GM23248 (cell line): Measurements from ENCODE around the gene ANKRD36. TPM values are rescaled to one million over a fixed set of nuclear protein-coding genes. Genes with fewer than 3 reads are reported as not detected.
"Not testable (repeated sequence)": the region's sequence is repeated elsewhere in the genome, so short reads cannot be mapped to it uniquely, and the experiment has no call there.

ENCODE experiments used
- DNase-seq: peaks from one replicate; pipeline ENCODE4 v3.0.0-alpha.2; 2015
- H2AFZ ChIP-seq: fragments of 200-600 bp; sonication (generic); 2 replicates; pipeline ENCODE4 v1.6.1; 2016; ENCODE audit warnings: antibody characterized with exemption
- H3F3A ChIP-seq: fragments of 200-600 bp; sonication (generic); 2 replicates; pipeline ENCODE4 v1.6.1; 2016; ENCODE audit warnings: mild to moderate bottlenecking, antibody characterized with exemption, mixed run types; ENCODE audit not compliant: insufficient read depth
- H3K27ac ChIP-seq: fragments of 200-600 bp; sonication (generic); 2 replicates; pipeline ENCODE4 v1.5.1; 2016; ENCODE audit warnings: mild to moderate bottlenecking
- H3K27me3 ChIP-seq: fragments of 200-600 bp; sonication (generic); replicated peaks from 2 replicates; pipeline ENCODE4 v1.6.1; 2016; ENCODE audit warnings: mild to moderate bottlenecking; ENCODE audit not compliant: insufficient read depth
- H3K36me3 ChIP-seq: fragments of 200-600 bp; sonication (generic); 2 replicates; pipeline ENCODE4 v1.6.1; 2016; ENCODE audit warnings: low read depth, mild to moderate bottlenecking
- H3K4me1 ChIP-seq: fragments of 200-600 bp; sonication (generic); 2 replicates; pipeline ENCODE4 v1.6.1; 2016; ENCODE audit warnings: mild to moderate bottlenecking; ENCODE audit not compliant: insufficient read depth
- H3K4me2 ChIP-seq: fragments of 200-600 bp; sonication (generic); one replicate; pipeline ENCODE4 v1.6.1; 2016; ENCODE audit warnings: mild to moderate bottlenecking; ENCODE audit not compliant: unreplicated experiment
- H3K4me3 ChIP-seq: fragments of 200-600 bp; sonication (generic); 2 replicates; pipeline ENCODE4 v1.5.1; 2016; ENCODE audit warnings: mild to moderate bottlenecking
- H3K79me2 ChIP-seq: fragments of 200-600 bp; sonication (generic); 2 replicates; pipeline ENCODE4 v1.6.1; 2016; ENCODE audit warnings: mild to moderate bottlenecking; ENCODE audit not compliant: insufficient read depth
- H3K9ac ChIP-seq: fragments of 200-600 bp; sonication (generic); 2 replicates; pipeline ENCODE4 v1.6.1; 2016; ENCODE audit warnings: mild to moderate bottlenecking
- H3K9me2 ChIP-seq: fragments of 200-600 bp; sonication (generic); 2 replicates; pipeline ENCODE4 v1.6.1; 2016; ENCODE audit warnings: mixed run types, mild to moderate bottlenecking, moderate library complexity; ENCODE audit not compliant: insufficient read depth
- H3K9me3 ChIP-seq: fragments of 200-600 bp; sonication (generic); one replicate; pipeline ENCODE4 v1.6.1; 2017; ENCODE audit warnings: low read depth
- H4K20me1 ChIP-seq: fragments of 200-600 bp; sonication (generic); 2 replicates; pipeline ENCODE4 v1.6.0; 2016; ENCODE audit not compliant: insufficient read depth
- EZH2 ChIP-seq: fragments of 200-600 bp; sonication (generic); IDR thresholded peaks from 2 replicates; pipeline ENCODE4 v1.6.1; 2018; ENCODE audit warnings: antibody characterized with exemption, mild to moderate bottlenecking; ENCODE audit not compliant: insufficient read depth, poor library complexity, severe bottlenecking
- EZH2phosphoT487 ChIP-seq: fragments of 200-600 bp; sonication (generic); IDR thresholded peaks from 2 replicates; pipeline ENCODE4 v1.6.1; 2018; ENCODE audit warnings: antibody characterized with exemption, moderate library complexity, mild to moderate bottlenecking, low read depth; ENCODE audit not compliant: insufficient read depth
- WGBS, 2 experiments: methylation state at CpG; one replicate each; pipeline ENCODE4 v1.1.6; 2015 to 2017; ENCODE audit warnings: low lambda C conversion rate in 2 of 2, low coverage in 1 of 2; ENCODE audit errors: missing lambda C conversion rate in 2 of 2; 5-methylcytosine and 5-hydroxymethylcytosine counted together
- in situ Hi-C: fragments of 300-500 bp; cut with MboI; formaldehyde crosslinking; loops from 2 replicates; pipeline ENCODE4 v1.15.0; 2020
- polyA plus RNA-seq: library from polyadenylated mRNA; unstranded; fragments of >200 nt; fragmentation: Nextera tagmentation; extraction: Ambion mirVana; gene quantifications from 2 replicates; pipeline ENCODE4 v1.2.1, GENCODE V29; 2016
- total RNA-seq: library from RNA; depleted of rRNA; stranded (reverse); fragments of >200 nt; shearing (Covaris generic); gene quantifications from 2 replicates; pipeline ENCODE4 v1.2.3, GENCODE V29; 2014; rRNA removed

Gene ANKRD36
- total RNA-seq: 5.9 and 14.8 TPM in 2 replicates
- polyA plus RNA-seq: 5.0 and 9.4 TPM in 2 replicates

DNA sequence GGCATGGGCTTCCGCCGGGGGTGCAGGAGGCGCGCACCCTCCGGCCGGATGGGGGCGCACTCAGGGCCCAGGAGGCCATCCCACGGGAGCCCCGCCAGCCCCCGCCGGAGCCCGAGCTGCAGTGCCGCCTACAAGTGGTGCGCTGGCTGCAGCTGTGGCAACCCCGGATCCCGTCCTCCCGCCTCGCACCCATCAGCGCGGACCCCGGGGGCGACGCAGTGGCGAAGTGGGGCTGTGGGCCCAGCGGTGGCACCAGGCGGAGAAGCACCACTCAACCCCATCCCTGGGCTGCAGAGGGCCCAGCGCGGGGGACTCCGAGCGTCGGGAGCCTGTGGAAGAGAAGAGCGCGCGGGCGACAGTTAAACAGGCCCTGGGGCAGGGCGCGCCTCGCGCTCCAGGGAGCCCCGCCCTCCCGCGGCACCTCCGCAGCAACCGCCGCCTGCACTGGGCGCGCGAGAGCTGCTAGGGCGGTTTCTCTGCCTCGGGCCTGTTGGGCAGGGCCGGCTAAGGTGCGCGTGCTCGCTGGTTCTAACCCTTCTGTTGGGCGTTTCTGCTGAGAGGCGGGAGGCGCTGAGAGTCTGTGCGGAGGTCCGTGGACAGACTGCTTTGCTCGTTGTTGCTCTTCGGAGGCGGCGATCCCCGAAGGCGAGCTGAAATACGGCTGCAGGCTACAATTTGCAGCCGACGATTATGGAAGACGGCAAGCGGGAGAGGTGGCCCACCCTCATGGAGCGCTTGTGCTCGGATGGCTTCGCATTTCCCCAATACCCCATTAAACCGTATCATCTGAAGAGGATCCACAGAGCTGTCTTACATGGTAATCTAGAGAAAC lies at the start of gene ANKRD36:
TSS of gene ANKRD36 (plus strand) at position 104 of the 832 bp plus-strand sequence. CDS start at position 691, 587 bp downstream.
- H3K4me1 ChIP-seq, H4K20me1 ChIP-seq, H3F3A ChIP-seq, H3K9me2 ChIP-seq, H3K27me3 ChIP-seq, H3K9me3 ChIP-seq, H3K36me3 ChIP-seq: not testable (repeated sequence)
- Histone ChIP-seq H3K79me2 (peaks cover 16% of the 10 kb centered on the region), H3K4me3 (peak within 1 kb of the TSS; percentile 83), H2AFZ (peak within 1 kb of the TSS; percentile 99), H3K4me2 (peak within 1 kb of the TSS; percentile 100), H3K9ac (peak within 1 kb of the TSS; percentile 94), H3K27ac (peak within 1 kb of the TSS; percentile 93)
- whole genome bisulfite sequencing, 2 experiments: 0 to 1% methylated on average over 47 to 51 of the region's 74 CpGs
- in situ Hi-C loops: loop anchor here (25.0 kb wide), 1 partner anchor 251 kb away; the partner anchor contains the start of genes ANKRD39 and SEMA4C
- DNase-seq: peak; percentile 86

DNA sequence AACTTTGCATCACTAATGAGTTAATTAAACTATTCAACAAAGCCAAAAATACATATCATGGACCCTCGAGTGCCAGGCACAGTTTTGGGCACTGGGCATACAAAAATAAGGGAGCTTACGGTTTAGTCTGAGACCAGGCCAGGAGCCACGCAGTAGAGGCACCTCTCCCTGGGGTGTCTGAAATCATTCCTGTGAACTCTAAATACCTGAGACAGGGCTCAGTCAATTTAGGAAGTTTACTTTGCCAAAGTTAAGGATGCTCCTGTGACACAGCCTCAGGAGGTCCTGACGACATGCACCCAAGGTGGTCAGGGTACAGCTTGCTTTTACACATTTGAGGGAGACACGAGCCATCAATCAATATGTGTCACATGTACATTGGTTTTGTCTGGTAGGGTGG lies 46.9 kb upstream of the ANKRD36 start:
- H3K4me2 ChIP-seq, H3K79me2 ChIP-seq, H3F3A ChIP-seq, H3K9ac ChIP-seq, DNase-seq, in situ Hi-C loops, H3K36me3 ChIP-seq, H3K4me1 ChIP-seq, H3K27ac ChIP-seq, H3K9me2 ChIP-seq, H2AFZ ChIP-seq, H3K27me3 ChIP-seq, H3K9me3 ChIP-seq, H4K20me1 ChIP-seq, H3K4me3 ChIP-seq: not testable (repeated sequence)
- 32 to 34% methylated on average over 5 of the region's 5 CpGs for WGBS, 2 experiments

DNA sequence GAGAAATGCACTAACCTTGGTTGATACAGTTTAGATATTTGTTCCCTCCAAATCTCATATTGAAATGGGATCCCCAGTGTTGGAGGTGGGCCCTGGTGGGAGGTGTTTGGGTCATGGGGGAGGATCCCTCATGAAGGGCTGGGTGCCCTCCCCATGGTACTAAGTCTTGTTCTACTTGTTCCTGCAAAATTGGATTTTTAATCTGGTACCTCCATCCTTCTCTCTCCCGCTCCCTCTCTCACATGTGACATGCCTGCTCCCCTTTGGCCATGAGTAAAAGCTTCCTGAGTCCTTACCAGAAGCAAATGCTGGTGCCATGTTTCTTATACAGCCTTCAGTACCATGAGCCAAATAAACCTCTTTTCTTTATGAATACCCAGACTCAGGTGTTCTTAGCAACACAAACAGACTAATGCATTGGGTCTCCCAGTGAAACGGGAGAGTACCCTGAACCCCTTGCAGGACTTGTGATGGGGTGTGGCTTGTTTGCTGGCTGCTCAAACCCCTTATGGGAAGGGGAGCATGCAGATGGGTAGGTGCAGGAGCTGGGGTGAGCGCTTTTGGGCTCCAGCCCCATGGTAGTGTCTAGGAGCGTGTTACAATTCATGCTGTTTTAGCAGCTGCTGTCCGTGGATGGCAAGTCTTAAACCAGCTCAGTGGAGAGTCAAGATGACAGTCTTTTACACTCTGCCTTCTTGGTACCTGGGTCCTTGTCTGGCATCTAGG lies 45.5 kb upstream of the ANKRD36 start:
- H3K27ac ChIP-seq: no peak overlapping the region
- DNase-seq: no peak
- no peak overlapping the region for H3K4me2 ChIP-seq
- H2AFZ ChIP-seq: no peak overlapping the region
- no peaks in the 10 kb centered on the region for H3K9me3 ChIP-seq
- H3K4me1 ChIP-seq: no peaks in the 10 kb centered on the region
- TF ChIP-seq EZH2 (no peak), EZH2phosphoT487 (no peak)
- H3F3A ChIP-seq: no peaks in the 10 kb centered on the region
- in situ Hi-C loops: no loop called here
- no peaks in the 10 kb centered on the region for H3K79me2 ChIP-seq
- no peak overlapping the region for H3K9ac ChIP-seq
- no peaks in the 10 kb centered on the region for H4K20me1 ChIP-seq
- no peaks in the 10 kb centered on the region for H3K36me3 ChIP-seq
- H3K27me3 ChIP-seq: no peaks in the 10 kb centered on the region
- WGBS, 2 experiments: 37 to 50% methylated on average over 5 of the region's 5 CpGs
- no peaks in the 10 kb centered on the region for H3K9me2 ChIP-seq
- no peak overlapping the region for H3K4me3 ChIP-seq

DNA sequence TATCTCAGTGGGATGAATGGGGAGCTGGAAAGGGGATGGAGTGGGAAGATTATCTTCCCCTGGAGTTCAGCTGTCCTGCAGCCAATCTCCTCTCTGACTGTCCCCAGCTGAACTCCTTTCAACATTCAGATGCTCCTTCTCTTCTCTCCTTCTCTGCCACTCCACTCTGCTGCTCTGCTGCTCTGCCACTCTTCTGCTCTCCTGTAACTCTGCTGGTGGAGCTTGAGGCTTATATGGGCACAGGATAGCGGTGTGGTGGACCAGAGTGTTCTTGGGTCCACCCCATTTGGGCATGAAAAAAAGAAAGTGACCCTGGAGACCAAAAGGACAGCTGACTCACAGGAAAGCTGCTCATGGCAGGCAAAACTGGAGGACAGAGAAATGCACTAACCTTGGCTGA lies 44.9 kb upstream of the ANKRD36 start:
- Histone ChIP-seq H3K27ac (no peak overlapping the region), H3F3A (no peaks in the 10 kb centered on the region), H3K27me3 (0 out of 2 replicates have a peak, but pooled peaks cover 2% of the 10 kb centered on the region), H3K4me2 (no peak overlapping the region), H3K9me3 (no peaks in the 10 kb centered on the region), H3K4me3 (no peak overlapping the region), H2AFZ (no peak overlapping the region), H3K9ac (no peak overlapping the region), H3K9me2 (no peaks in the 10 kb centered on the region), H3K4me1 (no peaks in the 10 kb centered on the region), H4K20me1 (no peaks in the 10 kb centered on the region), H3K79me2 (no peaks in the 10 kb centered on the region), H3K36me3 (no peaks in the 10 kb centered on the region)
- TF ChIP-seq EZH2phosphoT487 (no peak), EZH2 (no peak)
- in situ Hi-C loops: no loop called here
- no peak for DNase-seq
- 25 to 29% methylated on average over 1 of the region's 1 CpG for WGBS, 2 experiments

DNA sequence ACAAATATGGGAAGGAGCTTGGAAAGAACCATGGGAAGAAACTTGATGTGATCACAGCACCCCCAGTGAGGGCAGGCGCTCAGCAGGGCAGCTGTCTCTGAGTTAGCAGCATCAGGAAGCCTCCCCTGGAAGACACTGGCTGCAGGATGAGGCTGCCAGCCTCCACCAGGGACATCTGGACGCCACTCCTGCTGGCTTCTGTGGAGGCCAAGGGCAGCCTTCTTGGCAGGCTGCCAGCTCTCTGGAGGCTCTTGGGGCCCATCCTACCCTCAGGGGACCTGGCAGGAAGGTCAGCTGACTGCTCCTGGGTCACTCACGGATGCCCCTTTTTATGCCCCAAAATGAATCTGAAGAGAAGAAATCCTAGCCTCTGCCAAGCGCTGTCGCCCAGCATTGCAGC lies 44.2 kb upstream of the ANKRD36 start:
- H3K9ac ChIP-seq, DNase-seq, H3K4me1 ChIP-seq, H3K27me3 ChIP-seq, H3K4me2 ChIP-seq, H3K9me2 ChIP-seq, H3K9me3 ChIP-seq, H3K4me3 ChIP-seq, H3K36me3 ChIP-seq, in situ Hi-C loops, H3K27ac ChIP-seq, H3K79me2 ChIP-seq, H4K20me1 ChIP-seq, H2AFZ ChIP-seq, H3F3A ChIP-seq: not testable (repeated sequence)
- 31 to 43% methylated on average over 4 of the region's 5 CpGs for WGBS, 2 experiments

DNA sequence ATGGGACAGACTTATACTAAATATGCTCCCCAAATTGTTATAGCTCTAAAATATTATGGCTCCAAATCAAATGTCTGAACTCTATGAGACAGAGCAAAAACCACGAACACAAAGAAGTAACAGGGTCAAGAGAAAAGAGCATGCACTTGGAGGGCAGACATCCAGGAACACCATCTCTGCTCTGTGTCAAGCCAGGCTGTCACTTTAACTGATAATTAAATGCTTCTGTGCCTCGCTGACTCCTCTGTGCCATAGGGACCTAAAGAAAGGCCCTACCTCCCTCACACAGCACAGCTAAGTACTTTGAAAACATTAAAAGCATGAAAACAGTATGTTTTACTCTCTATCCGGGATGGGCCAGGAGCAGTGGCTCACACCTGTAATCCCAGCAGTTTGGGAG lies 42.0 kb upstream of the ANKRD36 start:
- H3K9me2 ChIP-seq, H3K79me2 ChIP-seq, H3F3A ChIP-seq, H2AFZ ChIP-seq, H3K36me3 ChIP-seq, H3K4me1 ChIP-seq, H3K27me3 ChIP-seq, DNase-seq, H3K9ac ChIP-seq, H3K9me3 ChIP-seq, in situ Hi-C loops, H3K4me3 ChIP-seq, H3K4me2 ChIP-seq, H3K27ac ChIP-seq, H4K20me1 ChIP-seq: not testable (repeated sequence)
- WGBS, 2 experiments: 14 to 19% methylated on average over 3 of the region's 3 CpGs

DNA sequence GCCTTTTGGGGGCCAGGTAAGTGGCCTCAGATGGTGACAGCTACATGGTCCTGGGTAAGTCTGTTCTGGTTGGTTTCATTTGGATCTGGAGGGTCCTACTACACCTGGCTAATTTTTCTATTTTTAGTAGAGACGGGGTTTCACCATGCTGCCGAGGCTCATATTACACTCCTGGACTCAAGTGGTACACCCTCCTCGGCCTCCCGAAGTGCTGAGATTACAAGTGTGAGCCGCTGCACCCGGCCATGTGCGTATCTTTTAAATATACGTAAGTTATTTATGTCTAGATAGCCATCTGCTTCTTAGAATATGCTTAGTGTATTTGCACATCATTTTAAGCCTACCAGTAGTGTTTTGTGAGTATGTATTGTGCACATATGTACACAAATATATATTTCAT lies 35.7 kb upstream of the ANKRD36 start:
- H3K4me2 ChIP-seq, H4K20me1 ChIP-seq, H3K36me3 ChIP-seq, H3K9ac ChIP-seq, H3K79me2 ChIP-seq, DNase-seq, H3K27me3 ChIP-seq, H3F3A ChIP-seq, H3K9me3 ChIP-seq, H2AFZ ChIP-seq, in situ Hi-C loops, H3K4me1 ChIP-seq, H3K9me2 ChIP-seq, H3K27ac ChIP-seq, H3K4me3 ChIP-seq: not testable (repeated sequence)
- WGBS, 2 experiments: 61 to 70% methylated on average over 8 of the region's 8 CpGs
